Mucosa of gallbladder (tissue), 1 donor: ENCODE measurements around the gene DNAAF8. TPM values are rescaled to one million over a fixed set of nuclear protein-coding genes. Genes with fewer than 3 reads are reported as not detected.

ENCODE experiments used
- DNase-seq: peaks from one replicate; pipeline ENCODE4 v3.0.0-alpha.2; 2020; ENCODE audit warnings: low spot score
- total RNA-seq: library from RNA; stranded (reverse); gene quantifications from one replicate; pipeline ENCODE4 v1.2.1, GENCODE V29; 2021
- donor health status: DM: no; HTN: no; CAD: no.

Gene DNAAF8
- total RNA-seq = 2.5 TPM

- peak; percentile 97 for DNase-seq
Measured at GRCh38 chr16:4734063-4734729, at the start of gene DNAAF8, which contains the start of gene ANKS3. DNAAF8 (plus strand) TSS chr16:4734537; CDS start chr16:4736515, 1,978 bp downstream. ANKS3 (minus strand) TSS chr16:4734271; CDS start chr16:4730149, 4,122 bp downstream.

GRCh38 chr16:4684763-4685162, 49.6 kb upstream of the DNAAF8 start:
- DNase-seq = no peak

DNA sequence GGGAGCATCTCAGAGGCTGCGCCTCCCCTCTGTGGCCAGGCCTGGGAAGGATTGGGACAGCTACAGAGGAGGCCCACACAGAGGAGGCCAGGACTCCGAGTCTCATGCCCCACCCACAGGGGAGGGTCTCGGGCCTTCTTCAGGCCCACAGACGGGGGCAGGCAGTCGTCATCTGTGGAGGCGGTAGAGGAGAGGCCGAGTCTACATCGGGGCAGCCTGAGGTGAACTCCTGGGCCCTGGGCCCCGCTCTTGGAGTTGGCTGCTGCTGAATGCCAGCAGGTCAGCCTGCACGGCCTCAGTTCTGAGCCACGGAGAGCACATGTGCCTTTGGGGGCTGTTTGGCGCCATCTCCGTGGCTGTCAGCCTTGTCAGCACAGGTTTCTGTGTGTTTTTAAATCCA, 49.0 kb upstream of the DNAAF8 start:
- DNase-seq = no peak

DNA sequence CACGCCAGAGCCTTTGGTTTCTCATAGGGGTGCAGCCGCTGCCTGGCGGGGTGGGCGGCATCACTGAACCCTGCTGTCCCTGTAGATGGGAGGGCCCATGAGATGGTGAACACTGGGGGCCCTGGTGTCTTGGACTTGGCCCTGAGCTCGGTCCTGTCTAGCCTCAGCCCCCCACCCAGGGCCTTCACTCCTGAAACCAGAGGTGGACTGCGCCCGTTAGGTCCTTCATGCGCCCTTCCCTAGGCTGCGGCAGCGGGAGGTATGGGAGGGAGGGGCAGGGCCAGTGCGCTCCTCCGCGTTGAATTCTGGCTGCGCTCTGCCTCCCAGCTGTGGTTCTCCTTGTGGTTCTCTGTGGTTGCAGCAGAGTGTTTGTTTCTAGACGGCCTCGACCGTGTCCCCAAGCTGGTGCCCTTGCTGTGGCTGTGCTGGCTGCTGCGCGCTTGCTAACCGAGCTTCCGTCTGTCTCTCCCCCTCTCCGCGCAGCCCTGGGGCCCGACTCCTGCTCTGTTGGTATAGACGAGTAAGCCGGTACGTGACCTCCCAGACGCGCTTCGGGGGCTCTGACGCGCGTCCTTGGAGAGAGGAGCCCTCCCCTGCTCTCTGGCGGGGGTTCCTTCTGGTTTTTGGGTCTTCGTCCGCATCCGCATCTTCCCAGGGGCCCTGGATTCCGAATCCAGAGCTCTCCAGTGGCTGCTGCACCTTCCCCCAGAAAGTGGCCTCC, 48.4 kb upstream of the DNAAF8 start:
- DNase-seq = no peak

- no peak for DNase-seq
Measured at GRCh38 chr16:4686497-4687210, 47.7 kb upstream of the DNAAF8 start.

DNA sequence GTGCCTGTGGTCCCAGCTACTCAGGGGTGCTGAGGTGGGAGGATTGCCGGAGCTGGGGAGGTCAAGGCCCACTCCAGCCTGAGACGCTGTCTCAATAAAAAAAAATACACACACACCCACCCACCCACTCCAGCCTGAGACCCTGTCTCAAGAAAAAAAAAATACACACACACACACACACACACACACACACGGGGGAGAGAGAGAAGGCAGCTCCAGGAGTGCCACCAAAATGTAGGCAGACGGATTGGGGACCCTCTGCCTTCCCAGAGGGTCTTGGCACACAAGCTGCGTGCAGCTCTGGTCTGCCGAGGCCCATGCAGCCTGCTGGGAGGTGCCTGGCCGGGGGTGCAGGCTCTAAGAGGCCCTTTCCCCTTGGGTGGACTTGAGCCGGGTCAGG, 46.9 kb upstream of the DNAAF8 start:
- no peak for DNase-seq

- DNase-seq = no peak
Measured at GRCh38 chr16:4687946-4688673, 46.2 kb upstream of the DNAAF8 start.

DNA sequence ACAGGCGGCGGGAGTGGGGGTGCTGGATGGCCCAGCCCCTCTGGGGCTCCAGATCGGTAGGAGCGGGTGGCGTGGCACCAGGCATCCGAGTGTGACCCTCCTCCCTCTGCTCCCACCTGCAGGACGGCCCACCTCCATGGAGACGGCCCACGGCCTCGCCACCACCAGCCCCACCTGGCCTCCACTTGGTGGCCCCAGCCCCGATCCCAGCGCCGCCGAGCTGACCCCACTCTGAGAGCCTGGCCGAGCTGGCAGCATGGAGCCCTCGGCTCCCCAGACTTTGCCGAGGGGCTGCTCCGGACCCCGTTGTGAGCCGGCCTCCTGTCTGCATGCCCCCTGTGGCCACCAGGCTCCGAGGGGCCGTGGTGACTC, 45.7 kb upstream of the DNAAF8 start:
- no peak for DNase-seq

DNA sequence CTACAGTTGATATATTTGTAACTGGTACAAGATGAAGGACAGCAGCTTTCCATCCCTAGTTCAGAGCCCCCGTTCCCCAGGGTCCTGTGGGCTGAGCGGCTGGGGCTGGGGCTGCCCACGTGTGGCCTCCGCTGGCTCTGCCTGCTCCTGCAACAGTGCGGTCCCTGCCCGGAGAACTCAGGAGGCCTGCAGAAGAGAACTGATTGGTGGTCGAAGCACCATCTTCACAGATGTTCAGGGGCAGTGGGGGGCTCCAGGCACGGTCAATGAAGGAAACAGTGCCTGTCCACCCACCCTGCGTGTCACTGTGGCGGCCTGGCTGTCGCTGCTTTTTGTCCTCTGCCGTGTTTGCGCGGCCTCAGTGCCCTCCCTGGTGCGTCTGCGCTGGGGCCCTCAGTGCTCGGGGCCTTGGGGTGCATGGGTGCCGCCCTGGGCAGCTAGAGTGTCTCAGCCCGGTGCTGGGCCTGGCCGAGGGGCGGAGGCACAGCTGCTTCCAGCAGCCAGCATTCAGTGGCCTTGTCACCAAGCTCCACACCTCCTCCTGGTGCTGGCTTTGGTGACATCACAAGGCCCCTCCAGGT, 45.2 kb upstream of the DNAAF8 start:
- DNase-seq = no peak

DNA sequence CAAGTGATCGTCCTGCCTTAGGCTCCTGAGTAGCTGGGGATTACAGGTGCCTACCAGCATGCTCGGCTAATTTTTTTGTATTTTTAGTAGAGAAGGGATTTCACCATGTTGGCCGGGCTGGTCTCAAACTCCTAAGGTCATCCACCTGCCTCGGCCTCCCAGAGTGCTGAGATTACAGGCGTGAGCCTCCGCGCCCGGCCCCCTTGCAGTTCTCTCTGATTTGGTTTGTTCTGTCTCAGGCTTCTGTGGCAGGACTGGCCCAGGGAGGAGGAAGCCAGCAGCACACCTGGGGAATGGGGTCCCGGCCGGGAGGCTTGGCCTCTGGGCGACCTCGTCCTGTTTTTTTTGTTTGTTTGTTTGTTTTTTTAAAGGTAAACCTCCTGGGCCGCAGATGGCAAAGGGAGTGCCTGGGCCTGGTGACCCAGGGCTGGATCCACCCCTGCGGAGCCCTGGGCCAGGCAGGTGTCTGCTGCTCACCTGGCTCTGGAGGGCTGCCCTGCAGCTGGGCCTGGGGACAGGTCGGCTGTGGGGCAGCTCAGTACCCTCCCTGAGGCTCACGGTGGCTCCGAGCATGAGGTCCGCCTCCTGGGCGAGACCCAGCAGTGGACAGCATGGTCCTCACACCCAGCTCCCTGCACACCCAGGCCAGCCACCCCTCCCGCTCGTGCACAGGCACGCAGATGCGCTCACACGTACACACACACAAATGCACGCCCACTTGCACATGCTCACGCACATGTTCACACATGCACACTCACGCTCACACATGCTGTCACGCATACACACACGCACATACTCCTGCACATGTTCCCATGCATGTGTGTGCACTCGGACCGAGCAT, 44.3 kb upstream of the DNAAF8 start:
- DNase-seq = no peak

- no peak for DNase-seq
Measured at GRCh38 chr16:4690946-4691665, 43.2 kb upstream of the DNAAF8 start.

DNA sequence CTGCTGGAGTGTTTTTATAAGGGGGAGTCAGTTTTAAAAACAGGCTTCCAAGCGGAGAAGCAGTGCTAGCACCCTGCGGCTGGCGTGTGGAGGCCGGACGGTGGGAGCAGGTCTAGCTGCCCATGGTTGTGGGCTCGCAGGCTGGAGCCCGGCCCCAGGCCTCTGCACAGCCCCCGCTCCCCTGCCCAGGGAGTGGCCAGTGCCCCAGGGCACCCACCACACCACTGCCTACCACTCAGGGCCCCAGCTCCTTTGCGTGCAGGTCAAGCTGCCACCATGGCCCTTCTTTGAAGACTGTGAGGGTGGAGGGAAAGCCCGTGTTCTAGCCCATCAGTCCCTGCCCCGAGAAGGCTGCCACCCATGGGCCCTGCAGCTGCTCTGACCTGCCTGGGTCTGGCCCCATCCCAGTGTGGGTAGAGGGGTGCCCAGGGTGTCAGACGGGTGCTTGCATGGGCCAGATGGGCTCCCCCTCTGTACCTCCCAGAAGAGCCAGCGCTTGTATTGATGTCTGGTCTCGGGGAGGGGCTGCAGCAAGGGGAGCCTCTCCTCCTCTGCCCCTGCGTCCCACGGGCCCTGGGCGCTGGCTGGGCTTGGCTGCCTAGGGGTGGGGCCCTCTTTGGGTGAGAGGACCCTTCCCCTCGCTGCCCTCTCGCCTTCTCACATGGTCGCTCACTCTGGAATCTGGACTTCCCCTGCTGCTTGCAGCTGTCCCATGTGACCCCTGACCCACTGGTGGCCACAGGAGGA, 42.5 kb upstream of the DNAAF8 start:
- DNase-seq = no peak

GRCh38 chr16:4692460-4693295, 41.7 kb upstream of the DNAAF8 start:
- DNase-seq = peak; percentile 19

DNA sequence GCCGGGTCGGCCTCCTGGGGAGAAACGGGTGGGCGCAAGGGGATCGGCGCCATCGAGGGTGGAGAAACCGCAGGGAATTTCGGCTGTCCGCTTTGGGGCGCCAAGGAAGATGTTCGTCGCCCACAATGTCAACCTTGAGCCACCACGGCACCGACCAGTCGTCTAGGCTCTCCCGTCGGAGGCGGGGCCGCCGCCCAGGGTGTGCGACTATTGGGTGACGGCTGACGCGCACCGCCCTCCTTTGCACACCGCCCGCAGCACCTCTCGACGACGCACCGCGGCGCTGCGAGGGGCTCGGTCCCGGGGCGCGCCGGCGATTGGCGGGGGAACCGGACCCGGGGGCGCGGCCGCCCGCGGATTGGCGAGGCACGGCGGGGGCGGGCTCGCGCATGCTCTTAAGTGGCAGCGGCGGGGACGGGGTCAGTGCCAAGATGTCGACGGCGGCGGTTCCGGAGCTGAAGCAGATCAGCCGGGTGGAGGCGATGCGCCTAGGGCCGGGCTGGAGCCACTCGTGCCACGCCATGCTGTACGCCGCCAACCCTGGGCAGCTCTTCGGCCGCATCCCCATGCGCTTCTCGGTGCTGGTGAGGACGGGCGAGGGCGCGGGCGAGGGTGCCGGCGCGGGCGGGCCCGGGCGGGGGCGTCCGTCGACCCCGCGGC, 40.9 kb upstream of the DNAAF8 start, which contains the start of gene NUDT16L1:
NUDT16L1 (plus strand) TSS at position 267 of the 660 bp plus-strand sequence; CDS start at position 432, 165 bp downstream.
- peak; percentile 96 for DNase-seq

DNA sequence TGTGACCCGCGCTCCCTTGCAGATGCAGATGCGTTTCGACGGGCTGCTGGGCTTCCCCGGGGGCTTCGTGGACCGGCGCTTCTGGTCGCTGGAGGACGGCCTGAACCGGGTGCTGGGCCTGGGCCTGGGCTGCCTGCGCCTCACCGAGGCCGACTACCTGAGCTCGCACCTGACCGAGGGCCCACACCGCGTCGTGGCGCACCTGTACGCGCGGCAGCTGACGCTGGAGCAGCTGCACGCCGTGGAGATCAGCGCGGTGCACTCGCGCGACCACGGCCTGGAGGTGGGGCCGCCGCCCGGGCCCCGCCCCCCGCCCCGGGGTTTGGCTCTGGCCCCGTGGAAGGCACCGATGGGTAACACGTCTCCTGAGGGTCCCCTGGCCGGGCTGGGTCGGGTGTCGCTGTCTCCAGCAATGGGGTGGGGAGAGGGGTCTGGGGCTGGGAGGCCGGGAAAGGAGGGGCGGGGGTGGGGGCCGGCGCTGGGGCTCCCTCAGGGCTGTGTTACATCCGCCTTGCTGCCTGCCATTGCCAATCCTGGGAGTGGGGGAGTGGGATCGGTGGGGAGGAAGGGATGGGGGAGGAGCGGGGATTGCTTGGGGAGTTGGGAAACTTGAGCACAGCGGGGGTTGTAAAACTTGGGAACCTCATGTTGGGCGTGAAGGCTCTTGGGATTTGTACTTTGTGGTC, 40.2 kb upstream of the DNAAF8 start:
- peak; percentile 29 for DNase-seq

GRCh38 chr16:4694642-4695451, 39.5 kb upstream of the DNAAF8 start:
- no peak for DNase-seq
